ENCODE data around the gene PCDHGA8. TPM values are rescaled to one million over a fixed set of nuclear protein-coding genes. Genes with fewer than 3 reads are reported as not detected.
"Not testable (repeated sequence)": the region's sequence is repeated elsewhere in the genome, so short reads cannot be mapped to it uniquely, and the experiment has no call there.

Gene PCDHGA8
- polyA plus RNA-seq, 2 donors: 0.06 to 0.29 TPM

DNA sequence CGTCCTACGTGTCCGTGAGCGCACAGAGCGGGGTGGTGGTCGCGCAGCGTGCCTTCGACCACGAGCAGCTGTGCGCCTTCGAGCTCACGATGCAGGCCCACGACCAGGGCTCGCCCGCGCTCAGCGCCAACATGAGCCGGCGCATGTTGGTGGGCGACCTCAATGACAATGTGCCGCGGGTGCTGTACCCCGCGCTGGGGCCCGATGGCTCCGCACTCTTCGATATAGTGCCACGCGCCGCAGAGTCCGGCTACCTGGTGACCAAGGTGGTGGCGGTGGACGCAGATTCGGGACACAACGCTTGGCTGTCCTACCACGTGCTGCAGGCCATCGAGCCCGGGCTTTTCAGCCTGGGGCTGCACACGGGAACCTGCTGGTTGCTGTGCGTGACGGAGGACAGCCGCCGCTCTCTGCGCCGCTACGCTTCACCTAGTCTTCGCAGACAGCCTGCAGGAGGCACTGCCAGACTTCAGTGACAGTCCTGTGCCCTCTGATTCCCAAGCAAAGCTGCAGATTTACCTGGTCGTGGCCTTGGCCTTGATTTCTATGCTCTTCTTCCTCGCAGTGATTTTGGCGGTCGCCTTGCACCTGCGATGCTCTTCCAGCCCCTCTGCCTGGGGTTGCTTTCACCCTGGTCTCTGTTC is 35.5 kb downstream of the PCDHGA8 start:
- no peaks in the 10 kb centered on the region for H3K4me1 ChIP-seq (ENCODE audit: control insufficient read depth in 2 of 2, insufficient read depth in 2 of 2, low read length in 1 of 2)
- peaks cover 42 to 52% of the 10 kb centered on the region in 2 donors for H3K9me3 ChIP-seq (ENCODE audit: control insufficient read depth in 2 of 2, insufficient read depth in 1 of 2, low read depth in 1 of 2, low read length in 1 of 2)
- H3K4me3 ChIP-seq (ENCODE audit: low read depth in 1 of 2, low read length in 2 of 2): no peak overlapping the region
- H3K27me3 ChIP-seq (ENCODE audit: control insufficient read depth in 1 of 2, insufficient read depth in 2 of 2, low read length in 2 of 2): peaks cover 0 to 2% of the 10 kb centered on the region in 2 donors
- no peak overlapping the region for H3K27ac ChIP-seq (ENCODE audit: low read depth in 2 of 2, low read length in 1 of 2)
- WGBS, 2 donors: 47 to 48% methylated on average over 52 to 53 of the region's 53 CpGs
- no peaks in the 10 kb centered on the region for H3K36me3 ChIP-seq (ENCODE audit: control insufficient read depth in 2 of 2, insufficient read depth in 2 of 2, low read length in 1 of 2)

DNA sequence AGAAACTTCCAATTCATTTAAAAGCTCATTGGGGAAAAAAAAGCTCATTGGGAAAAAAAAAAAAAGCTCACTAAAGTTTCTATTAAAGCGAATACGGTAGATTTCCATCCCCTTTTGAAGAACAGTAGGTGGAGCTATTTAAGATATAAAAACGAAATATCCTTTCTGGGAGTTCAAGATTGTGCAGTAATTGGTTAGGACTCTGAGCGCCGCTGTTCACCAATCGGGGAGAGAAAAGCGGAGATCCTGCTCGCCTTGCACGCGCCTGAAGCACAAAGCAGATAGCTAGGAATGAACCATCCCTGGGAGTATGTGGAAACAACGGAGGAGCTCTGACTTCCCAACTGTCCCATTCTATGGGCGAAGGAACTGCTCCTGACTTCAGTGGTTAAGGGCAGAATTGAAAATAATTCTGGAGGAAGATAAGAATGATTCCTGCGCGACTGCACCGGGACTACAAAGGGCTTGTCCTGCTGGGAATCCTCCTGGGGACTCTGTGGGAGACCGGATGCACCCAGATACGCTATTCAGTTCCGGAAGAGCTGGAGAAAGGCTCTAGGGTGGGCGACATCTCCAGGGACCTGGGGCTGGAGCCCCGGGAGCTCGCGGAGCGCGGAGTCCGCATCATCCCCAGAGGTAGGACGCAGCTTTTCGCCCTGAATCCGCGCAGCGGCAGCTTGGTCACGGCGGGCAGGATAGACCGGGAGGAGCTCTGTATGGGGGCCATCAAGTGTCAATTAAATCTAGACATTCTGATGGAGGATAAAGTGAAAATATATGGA is 38.1 kb downstream of the PCDHGA8 start, which contains the start of gene PCDHGA12:
TSS of gene PCDHGA12 (plus strand) at position 176 of the 782 bp plus-strand sequence. CDS start at position 429, 253 bp downstream.
- Histone ChIP-seq H3K36me3 (ENCODE audit: control insufficient read depth in 2 of 2, insufficient read depth in 2 of 2, low read length in 1 of 2) (no peaks in the 10 kb centered on the region), H3K27me3 (ENCODE audit: control insufficient read depth in 1 of 2, insufficient read depth in 2 of 2, low read length in 2 of 2) (peaks cover 0 to 2% of the 10 kb centered on the region in 2 donors), H3K4me3 (ENCODE audit: low read depth in 1 of 2, low read length in 2 of 2) (peak within 1 kb of the TSS in 1 of 2 donors; percentile 9), H3K9me3 (ENCODE audit: control insufficient read depth in 2 of 2, insufficient read depth in 1 of 2, low read depth in 1 of 2, low read length in 1 of 2) (peaks cover 38 to 47% of the 10 kb centered on the region in 2 donors), H3K27ac (ENCODE audit: low read depth in 2 of 2, low read length in 1 of 2) (no peak within 1 kb of the TSS), H3K4me1 (ENCODE audit: control insufficient read depth in 2 of 2, insufficient read depth in 2 of 2, low read length in 1 of 2) (no peaks in the 10 kb centered on the region)
- WGBS, 2 donors: 14 to 18% methylated on average over 33 of the region's 33 CpGs

DNA sequence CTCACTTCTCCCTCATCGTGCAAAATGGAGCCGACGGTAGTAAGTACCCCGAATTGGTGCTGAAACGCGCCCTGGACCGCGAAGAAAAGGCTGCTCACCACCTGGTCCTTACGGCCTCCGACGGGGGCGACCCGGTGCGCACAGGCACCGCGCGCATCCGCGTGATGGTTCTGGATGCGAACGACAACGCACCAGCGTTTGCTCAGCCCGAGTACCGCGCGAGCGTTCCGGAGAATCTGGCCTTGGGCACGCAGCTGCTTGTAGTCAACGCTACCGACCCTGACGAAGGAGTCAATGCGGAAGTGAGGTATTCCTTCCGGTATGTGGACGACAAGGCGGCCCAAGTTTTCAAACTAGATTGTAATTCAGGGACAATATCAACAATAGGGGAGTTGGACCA is 38.9 kb downstream of the PCDHGA8 start:
- H3K27me3 ChIP-seq (ENCODE audit: control insufficient read depth in 1 of 2, insufficient read depth in 2 of 2, low read length in 2 of 2): peaks cover 0 to 2% of the 10 kb centered on the region in 2 donors
- 20 to 24% methylated on average over 37 of the region's 37 CpGs for WGBS, 2 donors
- H3K9me3 ChIP-seq (ENCODE audit: control insufficient read depth in 2 of 2, insufficient read depth in 1 of 2, low read depth in 1 of 2, low read length in 1 of 2): peaks cover 33 to 41% of the 10 kb centered on the region in 2 donors
- no peaks in the 10 kb centered on the region for H3K36me3 ChIP-seq (ENCODE audit: control insufficient read depth in 2 of 2, insufficient read depth in 2 of 2, low read length in 1 of 2)
- no peaks in the 10 kb centered on the region for H3K4me1 ChIP-seq (ENCODE audit: control insufficient read depth in 2 of 2, insufficient read depth in 2 of 2, low read length in 1 of 2)
- H3K4me3 ChIP-seq (ENCODE audit: low read depth in 1 of 2, low read length in 2 of 2): peak overlapping the region in 1 of 2 donors; percentile 9
- H3K27ac ChIP-seq (ENCODE audit: low read depth in 2 of 2, low read length in 1 of 2): no peak overlapping the region

- not testable (repeated sequence) for H3K4me3 ChIP-seq (ENCODE audit: low read depth in 1 of 2, low read length in 2 of 2)
- 35 to 47% methylated on average over 33 to 38 of the region's 38 CpGs for WGBS, 2 donors
These were observed 39.9 kb downstream of the PCDHGA8 start for GRCh38 chr5:141432308-141432707.

GRCh38 chr5:141432726-141433125 is 40.3 kb downstream of the PCDHGA8 start:
- 29 to 30% methylated on average over 22 to 29 of the region's 29 CpGs for WGBS, 2 donors
- H3K4me3 ChIP-seq (ENCODE audit: low read depth in 1 of 2, low read length in 2 of 2); H3K27me3 ChIP-seq (ENCODE audit: control insufficient read depth in 1 of 2, insufficient read depth in 2 of 2, low read length in 2 of 2); H3K27ac ChIP-seq (ENCODE audit: low read depth in 2 of 2, low read length in 1 of 2); H3K36me3 ChIP-seq (ENCODE audit: control insufficient read depth in 2 of 2, insufficient read depth in 2 of 2, low read length in 1 of 2); H3K4me1 ChIP-seq (ENCODE audit: control insufficient read depth in 2 of 2, insufficient read depth in 2 of 2, low read length in 1 of 2): not testable (repeated sequence)
- peaks cover 25 to 30% of the 10 kb centered on the region in 2 donors for H3K9me3 ChIP-seq (ENCODE audit: control insufficient read depth in 2 of 2, insufficient read depth in 1 of 2, low read depth in 1 of 2, low read length in 1 of 2)

More at GRCh38 chr5:141432308-141432707, 39.9 kb downstream of the PCDHGA8 start:
- not testable (repeated sequence) for H3K27me3 ChIP-seq (ENCODE audit: control insufficient read depth in 1 of 2, insufficient read depth in 2 of 2, low read length in 2 of 2); H3K27ac ChIP-seq (ENCODE audit: low read depth in 2 of 2, low read length in 1 of 2); H3K36me3 ChIP-seq (ENCODE audit: control insufficient read depth in 2 of 2, insufficient read depth in 2 of 2, low read length in 1 of 2); H3K4me1 ChIP-seq (ENCODE audit: control insufficient read depth in 2 of 2, insufficient read depth in 2 of 2, low read length in 1 of 2)
- H3K9me3 ChIP-seq (ENCODE audit: control insufficient read depth in 2 of 2, insufficient read depth in 1 of 2, low read depth in 1 of 2, low read length in 1 of 2): peaks cover 29 to 35% of the 10 kb centered on the region in 2 donors

DNA sequence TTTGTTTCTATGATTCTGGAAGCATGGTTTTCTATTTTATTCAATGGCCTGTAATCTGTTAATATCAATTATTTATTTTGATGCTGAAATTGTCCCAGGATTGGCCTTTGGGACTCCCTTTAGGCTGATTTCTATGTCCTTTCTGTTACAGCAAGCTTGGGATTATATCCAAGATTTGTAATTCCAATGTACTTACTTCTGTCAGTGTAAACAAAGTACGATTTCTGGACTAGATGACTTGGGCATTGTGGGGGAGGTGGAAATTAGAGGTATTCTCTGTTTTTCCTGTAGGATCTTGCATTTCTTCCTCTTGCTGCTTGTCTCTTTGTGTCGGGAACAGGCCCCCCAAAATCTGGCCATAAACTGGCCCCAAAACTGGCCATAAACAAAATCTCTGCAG is 41.6 kb downstream of the PCDHGA8 start:
- H3K4me1 ChIP-seq (ENCODE audit: control insufficient read depth in 2 of 2, insufficient read depth in 2 of 2, low read length in 1 of 2): no peaks in the 10 kb centered on the region
- H3K27me3 ChIP-seq (ENCODE audit: control insufficient read depth in 1 of 2, insufficient read depth in 2 of 2, low read length in 2 of 2): peaks cover 0 to 2% of the 10 kb centered on the region in 2 donors
- 73 to 76% methylated on average over 2 of the region's 2 CpGs for WGBS, 2 donors
- H3K27ac ChIP-seq (ENCODE audit: low read depth in 2 of 2, low read length in 1 of 2): no peak overlapping the region
- peaks cover 19 to 24% of the 10 kb centered on the region in 2 donors for H3K9me3 ChIP-seq (ENCODE audit: control insufficient read depth in 2 of 2, insufficient read depth in 1 of 2, low read depth in 1 of 2, low read length in 1 of 2)
- H3K36me3 ChIP-seq (ENCODE audit: control insufficient read depth in 2 of 2, insufficient read depth in 2 of 2, low read length in 1 of 2): no peaks in the 10 kb centered on the region
- H3K4me3 ChIP-seq (ENCODE audit: low read depth in 1 of 2, low read length in 2 of 2): no peak overlapping the region

- WGBS, 2 donors: 83 to 89% methylated on average over 2 of the region's 2 CpGs
These were observed 44.8 kb downstream of the PCDHGA8 start for GRCh38 chr5:141437221-141437620.

GRCh38 chr5:141439411-141440141 is 47.1 kb downstream of the PCDHGA8 start:
- 65 to 69% methylated on average over 10 of the region's 10 CpGs for WGBS, 2 donors

More at GRCh38 chr5:141437221-141437620, 44.8 kb downstream of the PCDHGA8 start:
- no peaks in the 10 kb centered on the region for H3K4me1 ChIP-seq (ENCODE audit: control insufficient read depth in 2 of 2, insufficient read depth in 2 of 2, low read length in 1 of 2)
- H3K27me3 ChIP-seq (ENCODE audit: control insufficient read depth in 1 of 2, insufficient read depth in 2 of 2, low read length in 2 of 2): no peaks in the 10 kb centered on the region
- H3K9me3 ChIP-seq (ENCODE audit: control insufficient read depth in 2 of 2, insufficient read depth in 1 of 2, low read depth in 1 of 2, low read length in 1 of 2): peaks cover 13 to 23% of the 10 kb centered on the region in 2 donors
- H3K27ac ChIP-seq (ENCODE audit: low read depth in 2 of 2, low read length in 1 of 2): no peak overlapping the region
- no peaks in the 10 kb centered on the region for H3K36me3 ChIP-seq (ENCODE audit: control insufficient read depth in 2 of 2, insufficient read depth in 2 of 2, low read length in 1 of 2)
- no peak overlapping the region for H3K4me3 ChIP-seq (ENCODE audit: low read depth in 1 of 2, low read length in 2 of 2)

GRCh38 chr5:141440341-141440740 is 47.9 kb downstream of the PCDHGA8 start:
- H3K27ac ChIP-seq (ENCODE audit: low read depth in 2 of 2, low read length in 1 of 2): no peak overlapping the region
- H3K4me1 ChIP-seq (ENCODE audit: control insufficient read depth in 2 of 2, insufficient read depth in 2 of 2, low read length in 1 of 2): no peaks in the 10 kb centered on the region
- peaks cover 10 to 16% of the 10 kb centered on the region in 2 donors for H3K9me3 ChIP-seq (ENCODE audit: control insufficient read depth in 2 of 2, insufficient read depth in 1 of 2, low read depth in 1 of 2, low read length in 1 of 2)
- H3K36me3 ChIP-seq (ENCODE audit: control insufficient read depth in 2 of 2, insufficient read depth in 2 of 2, low read length in 1 of 2): no peaks in the 10 kb centered on the region
- WGBS, 2 donors: 93 to 94% methylated on average over 9 of the region's 9 CpGs
- H3K4me3 ChIP-seq (ENCODE audit: low read depth in 1 of 2, low read length in 2 of 2): no peak overlapping the region
- no peaks in the 10 kb centered on the region for H3K27me3 ChIP-seq (ENCODE audit: control insufficient read depth in 1 of 2, insufficient read depth in 2 of 2, low read length in 2 of 2)

More at GRCh38 chr5:141439411-141440141, 47.1 kb downstream of the PCDHGA8 start:
- no peaks in the 10 kb centered on the region for H3K36me3 ChIP-seq (ENCODE audit: control insufficient read depth in 2 of 2, insufficient read depth in 2 of 2, low read length in 1 of 2)
- H3K9me3 ChIP-seq (ENCODE audit: control insufficient read depth in 2 of 2, insufficient read depth in 1 of 2, low read depth in 1 of 2, low read length in 1 of 2): peaks cover 10 to 16% of the 10 kb centered on the region in 2 donors
- no peaks in the 10 kb centered on the region for H3K27me3 ChIP-seq (ENCODE audit: control insufficient read depth in 1 of 2, insufficient read depth in 2 of 2, low read length in 2 of 2)
- no peaks in the 10 kb centered on the region for H3K4me1 ChIP-seq (ENCODE audit: control insufficient read depth in 2 of 2, insufficient read depth in 2 of 2, low read length in 1 of 2)
- no peak overlapping the region for H3K4me3 ChIP-seq (ENCODE audit: low read depth in 1 of 2, low read length in 2 of 2)
- no peak overlapping the region for H3K27ac ChIP-seq (ENCODE audit: low read depth in 2 of 2, low read length in 1 of 2)

Measured in esophagus (tissue), 2 donors.